Karpas-422 (cell line): ENCODE measurements around the gene POU5F1. TPM values are rescaled to one million over a fixed set of nuclear protein-coding genes. Genes with fewer than 3 reads are reported as not detected.
A peak's percentile ranks its signal among the peaks of the same experiment; 100 is the strongest.
"Not testable (repeated sequence)": the region's sequence is repeated elsewhere in the genome, so short reads cannot be mapped to it uniquely, and the experiment has no call there.

Experiments
- DNase-seq: peaks from one replicate; pipeline ENCODE4 v3.0.0-alpha.2; 2015
- H2AFZ ChIP-seq: fragments of 200-600 bp; sonication (generic); 2 replicates; pipeline ENCODE4 v1.6.1; 2014; ENCODE audit warnings: antibody characterized with exemption, low read length, mixed read lengths
- H3K27ac ChIP-seq: fragments of 200-600 bp; sonication (generic); 2 replicates; pipeline ENCODE4 v1.5.1; 2014; ENCODE audit warnings: mild to moderate bottlenecking, low read length, moderate library complexity
- H3K27me3 ChIP-seq: fragments of 200-600 bp; sonication (generic); 2 replicates; pipeline ENCODE4 v1.6.1; 2014; ENCODE audit warnings: low read length, mixed read lengths
- H3K36me3 ChIP-seq: fragments of 200-600 bp; sonication (generic); 2 replicates; pipeline ENCODE4 v1.6.1; 2014; ENCODE audit warnings: low read length, mixed read lengths; ENCODE audit not compliant: insufficient read depth
- H3K4me1 ChIP-seq: fragments of 200-600 bp; sonication (generic); 2 replicates; pipeline ENCODE4 v1.6.1; 2014; ENCODE audit warnings: mild to moderate bottlenecking, low read length, mixed read lengths
- H3K4me2 ChIP-seq: fragments of 200-600 bp; sonication (generic); 2 replicates; pipeline ENCODE4 v1.6.1; 2014; ENCODE audit warnings: low read length, low read depth, mild to moderate bottlenecking; ENCODE audit not compliant: poor library complexity, severe bottlenecking
- H3K4me3 ChIP-seq: fragments of 200-600 bp; sonication (generic); 2 replicates; pipeline ENCODE4 v1.5.1; 2014; ENCODE audit warnings: mild to moderate bottlenecking, antibody characterized with exemption, low read length, mixed read lengths
- H3K79me2 ChIP-seq: fragments of 200-600 bp; sonication (generic); 2 replicates; pipeline ENCODE4 v1.6.1; 2014; ENCODE audit warnings: mild to moderate bottlenecking, low read length, mixed read lengths
- H3K9ac ChIP-seq: fragments of 200-600 bp; sonication (generic); 2 replicates; pipeline ENCODE4 v1.6.0; 2014; ENCODE audit warnings: low read length
- H3K9me2 ChIP-seq: fragments of 200-600 bp; sonication (generic), shearing (Covaris generic); replicated peaks from 2 replicates; pipeline ENCODE4 v1.6.0; 2014; ENCODE audit warnings: mild to moderate bottlenecking, low read length, moderate library complexity; ENCODE audit not compliant: insufficient read depth
- H3K9me3 ChIP-seq: fragments of 300-700, 200-600 bp; sonication (generic); 2 replicates; pipeline ENCODE4 v1.6.1; 2014; ENCODE audit warnings: low read length, mixed read lengths
- H4K20me1 ChIP-seq: fragments of 200-600 bp; sonication (generic); 2 replicates; pipeline ENCODE4 v1.6.1; 2014; ENCODE audit warnings: mild to moderate bottlenecking, antibody characterized with exemption, low read length, low read depth; ENCODE audit not compliant: insufficient read depth
- total RNA-seq: library from RNA; depleted of rRNA; stranded (reverse); fragments of >200 nt; shearing (Covaris generic); gene quantifications from 2 replicates; pipeline ENCODE4 v1.2.3, GENCODE V29; 2014; ENCODE audit warnings: low replicate concordance

The POU5F1 gene
- total RNA-seq, 1 experiment from 2014 or later, result not detected

DNA sequence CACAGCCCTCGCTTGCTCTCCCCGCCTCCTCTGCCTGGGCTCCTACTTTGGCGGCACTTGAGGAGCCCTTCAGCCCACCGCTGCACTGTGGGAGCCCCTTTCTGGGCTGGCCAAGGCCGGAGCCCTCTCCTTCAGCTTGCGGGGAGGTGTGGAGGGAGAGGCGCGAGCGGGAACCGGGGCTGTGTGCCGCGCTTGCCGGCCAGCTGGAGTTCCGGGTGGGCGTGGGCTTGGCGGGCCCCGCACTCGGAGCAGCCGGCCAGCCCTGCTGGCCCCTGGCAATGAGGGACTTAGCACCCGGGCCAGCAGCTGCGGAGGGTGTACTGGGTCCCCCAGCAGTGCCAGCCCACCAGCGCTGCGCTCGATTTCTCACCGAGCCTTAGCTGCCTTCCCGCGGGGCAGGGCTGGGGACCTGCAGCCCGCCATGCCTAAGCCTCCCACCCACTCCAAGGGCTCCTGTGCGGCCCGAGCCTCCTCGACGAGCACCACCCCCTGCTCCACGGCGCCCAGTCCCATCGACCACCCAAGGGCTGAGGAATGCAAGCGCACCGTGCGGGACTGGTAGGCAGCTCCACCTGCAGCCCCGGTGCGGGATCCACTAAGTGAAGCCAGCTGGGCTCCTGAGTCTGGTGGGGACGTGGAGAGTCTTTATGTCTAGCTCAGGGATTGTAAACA lies 25.0 kb upstream of the POU5F1 start:
- DNase-seq, result not testable (repeated sequence)

DNA sequence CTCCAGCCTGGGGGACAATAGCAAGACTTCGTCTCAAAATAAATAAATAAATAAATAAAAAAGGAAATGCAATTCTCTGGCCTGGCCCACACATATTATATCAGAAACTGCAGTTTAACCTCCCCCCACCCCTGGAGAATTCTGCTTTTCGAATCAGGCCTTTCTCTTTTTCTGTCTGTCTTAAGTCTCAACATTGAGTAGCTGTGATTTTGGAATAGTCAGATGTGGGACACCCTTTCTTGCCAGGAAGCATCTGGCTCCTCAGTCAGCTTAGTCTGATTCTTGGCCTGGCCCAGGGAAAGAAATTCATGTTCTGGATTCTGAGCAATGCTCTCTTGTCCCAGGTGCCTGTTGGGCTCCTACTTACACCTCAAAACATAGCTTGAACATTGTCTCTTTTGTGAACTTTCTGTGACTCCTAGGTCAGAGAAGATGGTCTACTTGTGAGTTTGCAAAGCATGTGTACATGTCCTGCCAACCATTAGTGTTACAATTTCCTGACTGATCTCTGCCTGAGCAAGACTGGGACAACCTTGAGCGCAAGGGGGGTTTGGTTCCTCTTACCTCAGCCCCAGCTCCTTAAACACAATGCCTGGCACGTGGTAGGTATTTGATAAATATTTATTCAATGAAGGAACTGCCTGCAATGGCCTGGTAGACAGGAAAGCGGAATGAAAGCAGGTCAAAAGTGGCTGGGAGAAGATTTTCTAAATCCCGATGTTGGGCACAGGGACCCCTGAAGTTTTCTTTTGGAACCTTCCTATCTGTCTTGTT lies 23.8 kb upstream of the POU5F1 start:
- Histone ChIP-seq H3K9ac (no peak overlapping the region), H3K4me2 (no peak overlapping the region), H3K79me2 (no peaks in the 10 kb centered on the region), H3K9me2 (no peaks in the 10 kb centered on the region), H3K36me3 (no peaks in the 10 kb centered on the region), H2AFZ (no peak overlapping the region), H3K27ac (no peak overlapping the region), H4K20me1 (no peaks in the 10 kb centered on the region), H3K4me3 (no peak overlapping the region), H3K9me3 (no peaks in the 10 kb centered on the region), H3K27me3 (no peaks in the 10 kb centered on the region), H3K4me1 (peaks cover 5% of the 10 kb centered on the region)
- DNase-seq, result no peak

More for the DNA sequence above, 25.0 kb upstream of the POU5F1 start:
- H4K20me1 ChIP-seq, H3K79me2 ChIP-seq, H3K9me3 ChIP-seq, H3K9ac ChIP-seq, H3K4me2 ChIP-seq, H2AFZ ChIP-seq, H3K9me2 ChIP-seq, H3K4me3 ChIP-seq, H3K36me3 ChIP-seq, H3K27me3 ChIP-seq, H3K27ac ChIP-seq, H3K4me1 ChIP-seq: not testable (repeated sequence)

DNA sequence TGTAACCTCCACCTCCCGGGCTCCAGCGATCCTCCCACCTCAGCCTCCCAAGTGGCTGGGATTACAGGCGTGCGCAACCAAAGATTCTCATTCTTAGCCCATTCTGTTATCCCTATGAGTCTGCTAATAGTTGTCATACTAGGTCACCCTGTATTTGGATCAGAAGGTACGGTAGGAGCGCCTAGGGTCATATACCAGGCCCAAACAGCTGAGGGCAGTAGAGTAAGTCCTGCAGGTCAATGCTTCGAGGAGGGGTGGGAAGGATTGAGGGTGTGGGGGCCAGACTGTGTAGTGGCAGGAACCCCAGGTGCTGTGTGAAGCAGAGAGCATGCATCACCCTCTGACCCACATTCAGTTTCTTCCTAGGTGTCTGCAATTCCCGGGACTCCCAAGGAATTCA lies 22.7 kb upstream of the POU5F1 start:
- Histone ChIP-seq H3K9me3 (no peaks in the 10 kb centered on the region), H3K9ac (no peak overlapping the region), H3K4me1 (peaks cover 5% of the 10 kb centered on the region), H3K79me2 (no peaks in the 10 kb centered on the region), H3K4me3 (no peak overlapping the region), H3K27me3 (no peaks in the 10 kb centered on the region), H3K27ac (no peak overlapping the region), H2AFZ (no peak overlapping the region), H3K9me2 (no peaks in the 10 kb centered on the region), H3K4me2 (no peak overlapping the region), H4K20me1 (no peaks in the 10 kb centered on the region), H3K36me3 (no peaks in the 10 kb centered on the region)
- no peak for DNase-seq

DNA sequence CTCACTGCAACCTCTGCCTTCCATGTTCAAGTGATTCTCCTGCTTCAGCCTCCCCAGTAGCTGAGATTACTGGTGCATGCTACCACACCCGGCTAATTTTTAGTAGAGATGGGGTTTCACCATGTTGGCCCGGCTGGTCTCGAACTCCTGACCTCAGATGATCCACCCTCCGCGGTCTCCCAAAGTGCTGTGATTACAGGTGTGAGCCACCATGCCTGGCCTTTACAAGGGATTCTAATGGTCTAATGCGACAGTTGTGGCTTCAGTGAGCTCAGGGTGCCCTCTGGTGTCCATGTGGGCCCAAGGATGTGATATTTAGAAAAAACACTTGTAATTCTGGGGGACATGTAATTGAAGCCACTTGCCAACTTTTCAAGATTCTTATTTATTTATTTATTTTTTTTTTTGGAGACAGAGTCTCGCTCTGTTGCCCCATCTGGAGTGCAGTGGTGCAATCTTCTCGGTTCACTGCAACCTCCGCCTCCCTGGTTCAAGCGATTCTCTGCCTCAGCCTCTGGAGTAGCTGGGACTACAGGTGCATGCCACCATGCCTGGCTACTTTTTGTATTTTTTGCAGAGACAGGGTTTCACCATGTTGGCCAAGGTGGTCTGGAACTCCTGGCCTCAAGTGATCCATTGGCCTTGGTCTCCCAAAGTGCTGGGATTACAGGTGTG lies 22.1 kb upstream of the POU5F1 start:
- H3K4me2 ChIP-seq, H3K9me3 ChIP-seq, H3K27me3 ChIP-seq, H3K36me3 ChIP-seq, H2AFZ ChIP-seq, H3K79me2 ChIP-seq, H3K9me2 ChIP-seq, H3K4me3 ChIP-seq, H3K27ac ChIP-seq, H4K20me1 ChIP-seq, H3K4me1 ChIP-seq, H3K9ac ChIP-seq: not testable (repeated sequence)
- DNase-seq, result peak; percentile 90

DNA sequence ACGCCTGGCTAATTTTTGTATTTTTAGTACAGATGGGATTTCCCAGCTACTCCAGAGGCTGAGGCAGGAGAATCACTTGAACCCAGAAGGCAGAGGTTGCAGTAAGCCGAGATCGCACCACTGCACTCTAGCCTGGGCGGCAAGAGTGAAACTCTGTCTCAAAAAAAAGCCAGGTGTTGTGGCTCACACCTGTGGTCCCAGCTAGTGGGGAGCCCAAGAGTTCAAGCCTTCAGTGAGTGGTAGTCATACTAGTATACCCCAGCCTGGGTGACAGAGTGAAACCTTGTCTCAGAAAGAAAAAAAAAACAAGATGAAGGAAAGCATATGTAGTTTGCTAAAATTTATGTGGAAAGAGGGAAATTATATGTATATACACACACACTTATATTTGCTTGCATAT lies 20.0 kb upstream of the POU5F1 start:
- Histone ChIP-seq H3K4me3 (no peak overlapping the region), H2AFZ (no peak overlapping the region), H3K9me2 (no peaks in the 10 kb centered on the region), H3K27me3 (no peaks in the 10 kb centered on the region), H3K36me3 (no peaks in the 10 kb centered on the region), H3K4me1 (no peaks in the 10 kb centered on the region), H3K9me3 (no peaks in the 10 kb centered on the region), H3K27ac (no peak overlapping the region), H3K9ac (no peak overlapping the region), H3K4me2 (no peak overlapping the region), H4K20me1 (no peaks in the 10 kb centered on the region), H3K79me2 (no peaks in the 10 kb centered on the region)
- no peak for DNase-seq

DNA sequence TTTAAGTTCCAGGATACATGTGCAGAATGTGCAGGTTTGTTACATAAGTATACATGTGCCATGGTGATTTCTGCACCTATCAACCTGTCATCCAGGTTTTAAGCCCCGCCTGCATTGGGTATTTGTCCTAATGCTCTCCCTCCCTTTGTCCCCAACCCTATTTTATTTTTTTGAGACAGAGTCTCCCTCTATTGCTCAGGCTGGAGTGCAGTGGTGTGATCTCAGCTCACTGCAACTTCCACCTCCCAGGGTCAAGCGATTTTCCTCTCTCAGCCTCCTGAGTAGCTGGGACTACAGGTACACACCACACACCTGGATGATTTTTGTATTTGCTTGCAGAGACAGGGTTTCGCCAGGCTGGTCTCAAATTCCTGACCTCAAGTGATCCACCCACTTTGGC lies 18.7 kb upstream of the POU5F1 start:
- H3K9me3 ChIP-seq, H3K27ac ChIP-seq, H3K36me3 ChIP-seq, H3K27me3 ChIP-seq, H2AFZ ChIP-seq, H3K4me3 ChIP-seq, H3K9me2 ChIP-seq, H4K20me1 ChIP-seq, H3K9ac ChIP-seq, DNase-seq, H3K4me2 ChIP-seq, H3K79me2 ChIP-seq, H3K4me1 ChIP-seq: not testable (repeated sequence)

DNA sequence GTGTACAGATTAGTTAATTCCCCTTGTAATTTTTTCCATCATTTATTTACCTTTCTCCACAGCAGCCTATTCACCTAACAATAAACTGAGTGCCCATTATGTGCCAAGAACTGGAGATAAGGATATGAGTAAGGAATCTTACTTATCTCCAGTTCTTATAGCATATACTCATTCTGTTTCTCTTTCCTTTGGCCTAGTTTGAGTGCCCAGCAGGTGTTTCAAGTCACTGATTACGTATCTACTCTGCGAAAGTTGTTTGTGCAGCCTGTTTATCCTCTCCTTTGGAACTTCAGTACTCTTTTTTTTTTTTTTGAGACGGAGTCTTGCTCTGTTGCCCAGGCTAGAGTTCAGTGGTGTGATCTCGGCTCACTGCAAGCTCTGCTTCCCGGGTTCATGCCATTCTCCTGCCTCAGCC lies 17.3 kb upstream of the POU5F1 start:
- Histone ChIP-seq H3K9me3 (no peaks in the 10 kb centered on the region), H3K27ac (no peak overlapping the region), H2AFZ (no peak overlapping the region), H3K9ac (no peak overlapping the region), H3K4me1 (no peaks in the 10 kb centered on the region), H3K4me2 (no peak overlapping the region), H4K20me1 (no peaks in the 10 kb centered on the region), H3K9me2 (no peaks in the 10 kb centered on the region), H3K79me2 (no peaks in the 10 kb centered on the region), H3K27me3 (no peaks in the 10 kb centered on the region), H3K4me3 (no peak overlapping the region), H3K36me3 (no peaks in the 10 kb centered on the region)
- no peak for DNase-seq

DNA sequence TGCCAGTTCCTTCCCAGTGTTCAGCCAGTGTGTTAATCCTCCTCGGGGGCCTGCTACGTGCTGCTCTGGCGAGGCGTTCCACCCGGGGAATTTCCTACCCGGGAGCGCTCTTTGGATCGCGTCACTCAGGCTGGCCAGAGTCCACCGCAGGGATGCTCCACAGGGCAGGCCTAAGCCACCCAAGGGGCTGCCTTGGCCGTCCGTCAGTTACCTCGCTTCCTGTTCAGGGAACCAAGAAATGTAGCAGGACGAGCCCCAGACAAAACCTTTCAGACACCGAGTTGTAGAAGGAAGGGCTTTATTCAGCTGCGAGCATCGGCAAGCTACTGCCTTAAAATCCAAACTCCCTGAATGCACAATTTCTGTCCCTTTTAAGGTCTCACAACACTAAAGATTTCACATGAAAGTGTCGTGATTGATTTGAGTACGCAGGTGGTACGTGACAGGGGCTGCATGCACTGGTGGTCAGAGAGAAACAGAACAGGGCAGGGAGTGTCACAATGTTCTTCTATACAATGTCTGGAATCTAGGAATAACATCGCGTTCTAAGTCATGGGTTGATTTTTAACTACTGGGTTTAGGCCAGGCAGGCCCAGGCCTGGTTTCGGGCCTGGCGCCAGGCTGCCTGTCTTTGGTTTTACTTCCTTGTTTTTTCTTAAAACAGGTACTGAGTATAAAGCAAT lies 15.7 kb upstream of the POU5F1 start:
- H3K4me3 ChIP-seq, result no peak overlapping the region
- H2AFZ ChIP-seq, result no peak overlapping the region
- no peaks in the 10 kb centered on the region for H3K9me2 ChIP-seq
- no peak overlapping the region for H3K4me2 ChIP-seq
- no peak overlapping the region for H3K9ac ChIP-seq
- no peaks in the 10 kb centered on the region for H3K79me2 ChIP-seq
- no peaks in the 10 kb centered on the region for H3K9me3 ChIP-seq
- no peaks in the 10 kb centered on the region for H3K36me3 ChIP-seq
- no peak for DNase-seq
- H3K27me3 ChIP-seq, result no peaks in the 10 kb centered on the region
- H3K27ac ChIP-seq, result no peak overlapping the region
- H3K4me1 ChIP-seq, result no peaks in the 10 kb centered on the region
- H4K20me1 ChIP-seq, result no peaks in the 10 kb centered on the region
